Measurements from ENCODE around the gene ZDHHC4. TPM values are rescaled to one million over a fixed set of nuclear protein-coding genes. Genes with fewer than 3 reads are reported as not detected.

ZDHHC4 gene
- polyA plus RNA-seq, 2 donors: 13.6 to 26.1 TPM

- peaks cover 0 to 4% of the 10 kb centered on the region in 2 donors for H3K27me3 ChIP-seq (ENCODE audit: control insufficient read depth in 1 of 2, insufficient read depth in 2 of 2, low read length in 2 of 2)
- H3K4me3 ChIP-seq (ENCODE audit: low read depth in 1 of 2, low read length in 2 of 2): no peak overlapping the region
- no peak overlapping the region for H3K27ac ChIP-seq (ENCODE audit: low read depth in 2 of 2, low read length in 1 of 2)
- WGBS, 2 donors: 87 to 88% methylated on average over 20 of the region's 20 CpGs
- H3K4me1 ChIP-seq (ENCODE audit: control insufficient read depth in 2 of 2, insufficient read depth in 2 of 2, low read length in 1 of 2): peaks cover 4 to 13% of the 10 kb centered on the region in 2 donors
- H3K36me3 ChIP-seq (ENCODE audit: control insufficient read depth in 2 of 2, insufficient read depth in 2 of 2, low read length in 1 of 2): peaks cover 0 to 5% of the 10 kb centered on the region in 2 donors
- peaks cover 2 to 4% of the 10 kb centered on the region in 2 donors for H3K9me3 ChIP-seq (ENCODE audit: control insufficient read depth in 2 of 2, insufficient read depth in 1 of 2, low read depth in 1 of 2, low read length in 1 of 2)
These were observed 39.8 kb downstream of the ZDHHC4 start for GRCh38 chr7:6616854-6617643.

- no peak overlapping the region for H3K4me3 ChIP-seq (ENCODE audit: low read depth in 1 of 2, low read length in 2 of 2)
- H3K27me3 ChIP-seq (ENCODE audit: control insufficient read depth in 1 of 2, insufficient read depth in 2 of 2, low read length in 2 of 2): peaks cover 0 to 4% of the 10 kb centered on the region in 2 donors
- H3K36me3 ChIP-seq (ENCODE audit: control insufficient read depth in 2 of 2, insufficient read depth in 2 of 2, low read length in 1 of 2): peaks cover 0 to 5% of the 10 kb centered on the region in 2 donors
- no peak overlapping the region for H3K27ac ChIP-seq (ENCODE audit: low read depth in 2 of 2, low read length in 1 of 2)
- peaks cover 2 to 4% of the 10 kb centered on the region in 2 donors for H3K9me3 ChIP-seq (ENCODE audit: control insufficient read depth in 2 of 2, insufficient read depth in 1 of 2, low read depth in 1 of 2, low read length in 1 of 2)
- WGBS, 2 donors: 73 to 76% methylated on average over 4 of the region's 4 CpGs
- H3K4me1 ChIP-seq (ENCODE audit: control insufficient read depth in 2 of 2, insufficient read depth in 2 of 2, low read length in 1 of 2): peaks cover 4 to 13% of the 10 kb centered on the region in 2 donors
These were observed 41.4 kb downstream of the ZDHHC4 start for GRCh38 chr7:6618621-6619020.

- 67% methylated on average over 3 of the region's 3 CpGs for WGBS, 2 donors
- Histone ChIP-seq H3K27ac (ENCODE audit: low read depth in 2 of 2, low read length in 1 of 2) (no peak overlapping the region), H3K4me3 (ENCODE audit: low read depth in 1 of 2, low read length in 2 of 2) (no peak overlapping the region), H3K9me3 (ENCODE audit: control insufficient read depth in 2 of 2, insufficient read depth in 1 of 2, low read depth in 1 of 2, low read length in 1 of 2) (peaks cover 2 to 4% of the 10 kb centered on the region in 2 donors), H3K36me3 (ENCODE audit: control insufficient read depth in 2 of 2, insufficient read depth in 2 of 2, low read length in 1 of 2) (peaks cover 0 to 5% of the 10 kb centered on the region in 2 donors), H3K4me1 (ENCODE audit: control insufficient read depth in 2 of 2, insufficient read depth in 2 of 2, low read length in 1 of 2) (peaks cover 3 to 10% of the 10 kb centered on the region in 2 donors), H3K27me3 (ENCODE audit: control insufficient read depth in 1 of 2, insufficient read depth in 2 of 2, low read length in 2 of 2) (peaks cover 0 to 3% of the 10 kb centered on the region in 2 donors)
These were observed 42.7 kb downstream of the ZDHHC4 start for GRCh38 chr7:6619961-6620360.

DNA sequence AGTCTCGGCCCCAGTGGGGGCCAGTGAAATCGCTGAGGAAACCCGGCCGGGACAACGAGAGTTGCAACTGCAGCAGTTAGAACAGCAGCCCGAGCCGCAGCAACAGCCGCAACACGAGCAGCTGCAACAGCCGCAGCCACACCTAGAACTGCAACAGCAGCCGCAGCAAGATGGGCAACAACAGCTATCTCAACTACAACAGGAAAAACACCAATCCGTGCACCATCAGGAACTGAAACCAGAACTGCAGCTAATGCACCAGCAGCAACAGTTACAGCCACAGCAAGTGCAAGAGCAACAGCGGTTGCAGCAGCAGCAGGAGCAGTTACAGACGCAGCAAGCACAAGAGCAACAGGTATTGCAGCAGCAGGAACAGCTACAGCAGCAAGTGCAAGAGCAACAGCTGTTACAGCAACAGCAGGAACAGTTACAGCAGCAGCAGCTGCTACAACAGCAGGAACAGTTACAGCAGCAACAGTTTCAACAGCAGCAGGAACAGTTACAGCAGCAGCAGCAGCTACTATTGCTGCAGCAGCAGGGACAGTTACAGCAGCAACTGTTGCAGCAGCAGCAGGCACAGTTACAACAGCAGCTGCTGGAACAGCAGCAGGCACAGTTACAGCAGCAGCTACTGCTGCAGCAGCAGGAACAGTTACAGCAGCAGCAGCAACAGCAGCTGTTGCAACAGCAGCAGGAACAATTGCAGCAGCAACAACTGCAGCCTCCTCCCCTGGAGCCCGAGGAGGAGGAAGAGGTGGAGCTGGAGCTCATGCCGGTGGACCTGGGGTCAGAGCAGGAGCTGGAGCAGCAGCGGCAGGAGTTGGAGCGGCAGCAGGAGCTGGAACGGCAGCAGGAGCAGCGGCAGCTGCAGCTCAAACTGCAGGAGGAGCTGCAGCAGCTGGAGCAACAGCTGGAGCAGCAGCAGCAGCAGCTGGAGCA is 44.2 kb downstream of the ZDHHC4 start:
- Histone ChIP-seq H3K4me3 (ENCODE audit: low read depth in 1 of 2, low read length in 2 of 2) (no peak overlapping the region), H3K9me3 (ENCODE audit: control insufficient read depth in 2 of 2, insufficient read depth in 1 of 2, low read depth in 1 of 2, low read length in 1 of 2) (peaks cover 0 to 4% of the 10 kb centered on the region in 2 donors), H3K4me1 (ENCODE audit: control insufficient read depth in 2 of 2, insufficient read depth in 2 of 2, low read length in 1 of 2) (peaks cover 0 to 2% of the 10 kb centered on the region in 2 donors), H3K27me3 (ENCODE audit: control insufficient read depth in 1 of 2, insufficient read depth in 2 of 2, low read length in 2 of 2) (no peaks in the 10 kb centered on the region), H3K27ac (ENCODE audit: low read depth in 2 of 2, low read length in 1 of 2) (no peak overlapping the region), H3K36me3 (ENCODE audit: control insufficient read depth in 2 of 2, insufficient read depth in 2 of 2, low read length in 1 of 2) (peaks cover 0 to 5% of the 10 kb centered on the region in 2 donors)
- 81 to 86% methylated on average over 20 of the region's 20 CpGs for WGBS, 2 donors

- WGBS, 2 donors: 97 to 98% methylated on average over 55 to 67 of the region's 67 CpGs
- Histone ChIP-seq H3K9me3 (ENCODE audit: control insufficient read depth in 2 of 2, insufficient read depth in 1 of 2, low read depth in 1 of 2, low read length in 1 of 2) (peaks cover 0 to 4% of the 10 kb centered on the region in 2 donors), H3K4me1 (ENCODE audit: control insufficient read depth in 2 of 2, insufficient read depth in 2 of 2, low read length in 1 of 2) (peaks cover 0 to 2% of the 10 kb centered on the region in 2 donors), H3K27ac (ENCODE audit: low read depth in 2 of 2, low read length in 1 of 2) (no peak overlapping the region), H3K27me3 (ENCODE audit: control insufficient read depth in 1 of 2, insufficient read depth in 2 of 2, low read length in 2 of 2) (no peaks in the 10 kb centered on the region), H3K36me3 (ENCODE audit: control insufficient read depth in 2 of 2, insufficient read depth in 2 of 2, low read length in 1 of 2) (peaks cover 0 to 5% of the 10 kb centered on the region in 2 donors), H3K4me3 (ENCODE audit: low read depth in 1 of 2, low read length in 2 of 2) (no peak overlapping the region)
These were observed 45.0 kb downstream of the ZDHHC4 start for GRCh38 chr7:6622134-6622710.

- Histone ChIP-seq H3K27me3 (ENCODE audit: control insufficient read depth in 1 of 2, insufficient read depth in 2 of 2, low read length in 2 of 2) (no peaks in the 10 kb centered on the region), H3K4me3 (ENCODE audit: low read depth in 1 of 2, low read length in 2 of 2) (no peak overlapping the region), H3K36me3 (ENCODE audit: control insufficient read depth in 2 of 2, insufficient read depth in 2 of 2, low read length in 1 of 2) (peaks cover 0 to 5% of the 10 kb centered on the region in 2 donors), H3K27ac (ENCODE audit: low read depth in 2 of 2, low read length in 1 of 2) (no peak overlapping the region), H3K9me3 (ENCODE audit: control insufficient read depth in 2 of 2, insufficient read depth in 1 of 2, low read depth in 1 of 2, low read length in 1 of 2) (peaks cover 0 to 4% of the 10 kb centered on the region in 2 donors), H3K4me1 (ENCODE audit: control insufficient read depth in 2 of 2, insufficient read depth in 2 of 2, low read length in 1 of 2) (peaks cover 3 to 9% of the 10 kb centered on the region in 2 donors)
- WGBS, 2 donors: 72 to 77% methylated on average over 15 of the region's 15 CpGs
These were observed 46.5 kb downstream of the ZDHHC4 start for GRCh38 chr7:6623589-6624245.

- Histone ChIP-seq H3K9me3 (ENCODE audit: control insufficient read depth in 2 of 2, insufficient read depth in 1 of 2, low read depth in 1 of 2, low read length in 1 of 2) (peaks cover 0 to 4% of the 10 kb centered on the region in 2 donors), H3K36me3 (ENCODE audit: control insufficient read depth in 2 of 2, insufficient read depth in 2 of 2, low read length in 1 of 2) (peaks cover 0 to 5% of the 10 kb centered on the region in 2 donors), H3K27me3 (ENCODE audit: control insufficient read depth in 1 of 2, insufficient read depth in 2 of 2, low read length in 2 of 2) (no peaks in the 10 kb centered on the region), H3K27ac (ENCODE audit: low read depth in 2 of 2, low read length in 1 of 2) (no peak overlapping the region), H3K4me3 (ENCODE audit: low read depth in 1 of 2, low read length in 2 of 2) (no peak overlapping the region), H3K4me1 (ENCODE audit: control insufficient read depth in 2 of 2, insufficient read depth in 2 of 2, low read length in 1 of 2) (peaks cover 3 to 10% of the 10 kb centered on the region in 2 donors)
- WGBS, 2 donors: 73 to 78% methylated on average over 3 of the region's 3 CpGs
These were observed 47.0 kb downstream of the ZDHHC4 start for GRCh38 chr7:6624246-6624611.

DNA sequence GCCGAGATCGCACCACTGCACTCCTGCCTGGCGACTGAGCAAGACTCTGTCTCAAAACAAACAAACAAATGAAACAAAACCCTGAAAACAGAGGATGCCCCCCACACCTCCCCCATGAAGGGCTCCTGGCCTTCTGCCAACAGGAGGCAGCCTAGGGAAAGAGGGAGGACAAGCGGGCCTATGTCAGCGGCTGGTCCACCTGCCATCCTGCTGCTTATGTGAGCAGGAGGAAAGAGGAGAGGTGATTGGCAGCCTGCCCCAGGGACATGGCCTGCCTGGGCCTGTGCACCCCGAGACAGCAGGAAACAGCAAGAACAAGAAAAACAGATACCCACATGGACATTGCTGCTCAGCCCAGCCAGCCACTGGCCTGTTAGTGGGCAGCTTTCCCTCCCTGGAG is 50.8 kb downstream of the ZDHHC4 start:
- peak overlapping the region; percentile 71 to 93 for H3K27ac ChIP-seq (ENCODE audit: low read depth in 2 of 2, low read length in 1 of 2)
- no peak overlapping the region for H3K4me3 ChIP-seq (ENCODE audit: low read depth in 1 of 2, low read length in 2 of 2)
- H3K27me3 ChIP-seq (ENCODE audit: control insufficient read depth in 1 of 2, insufficient read depth in 2 of 2, low read length in 2 of 2): no peaks in the 10 kb centered on the region
- H3K36me3 ChIP-seq (ENCODE audit: control insufficient read depth in 2 of 2, insufficient read depth in 2 of 2, low read length in 1 of 2): no peaks in the 10 kb centered on the region
- H3K9me3 ChIP-seq (ENCODE audit: control insufficient read depth in 2 of 2, insufficient read depth in 1 of 2, low read depth in 1 of 2, low read length in 1 of 2): no peaks in the 10 kb centered on the region
- peaks cover 3 to 21% of the 10 kb centered on the region in 2 donors for H3K4me1 ChIP-seq (ENCODE audit: control insufficient read depth in 2 of 2, insufficient read depth in 2 of 2, low read length in 1 of 2)
- 61 to 69% methylated on average over 6 of the region's 6 CpGs for WGBS, 2 donors

All from esophagus (tissue), 2 donors.